ENCODE data around the gene GET3.
A peak's percentile ranks its signal among the peaks of the same experiment; 100 is the strongest.

Gene GET3

GRCh38 chr19:12791345-12792050 is 54.2 kb downstream of the GET3 start, which contains the start of gene JUNB:
Gene JUNB (plus strand): TSS chr19:12791486. CDS start chr19:12791772, 286 bp downstream.
- in situ Hi-C loops (cut with MboI; ENCODE audit: low pct_unique_long_range_greater_than_20kb, low sequenced_read_pairs, unreplicated experiment): no loop called here
- no peak for TF ChIP-seq CTCF (IDR thresholded peaks at IDR 0.05; ENCODE audit: extremely low read depth, insufficient read depth, missing control alignments)
- peak; percentile 95 for DNase-seq (ENCODE audit: low spot score)

- no peak for TF ChIP-seq CTCF (IDR thresholded peaks at IDR 0.05; ENCODE audit: extremely low read depth, insufficient read depth, missing control alignments)
- DNase-seq (ENCODE audit: low spot score): peak; percentile 69
- in situ Hi-C loops (cut with MboI; ENCODE audit: low pct_unique_long_range_greater_than_20kb, low sequenced_read_pairs, unreplicated experiment): no loop called here
Observed at GRCh38 chr19:12792051-12792852, 55.0 kb downstream of the GET3 start.

- DNase-seq (ENCODE audit: low spot score): no peak
- TF ChIP-seq CTCF (IDR thresholded peaks at IDR 0.05; ENCODE audit: extremely low read depth, insufficient read depth, missing control alignments): no peak
- in situ Hi-C loops (cut with MboI; ENCODE audit: low pct_unique_long_range_greater_than_20kb, low sequenced_read_pairs, unreplicated experiment): no loop called here
Observed at GRCh38 chr19:12792853-12793289, 55.6 kb downstream of the GET3 start.

GRCh38 chr19:12793290-12794195 is 56.2 kb downstream of the GET3 start:
- no peak for TF ChIP-seq CTCF (IDR thresholded peaks at IDR 0.05; ENCODE audit: extremely low read depth, insufficient read depth, missing control alignments)
- in situ Hi-C loops (cut with MboI; ENCODE audit: low pct_unique_long_range_greater_than_20kb, low sequenced_read_pairs, unreplicated experiment): no loop called here
- peak; percentile 98 for DNase-seq (ENCODE audit: low spot score)

GRCh38 chr19:12794196-12794941 is 57.1 kb downstream of the GET3 start:
- TF ChIP-seq CTCF (IDR thresholded peaks at IDR 0.05; ENCODE audit: extremely low read depth, insufficient read depth, missing control alignments): no peak
- no peak for DNase-seq (ENCODE audit: low spot score)
- in situ Hi-C loops (cut with MboI; ENCODE audit: low pct_unique_long_range_greater_than_20kb, low sequenced_read_pairs, unreplicated experiment): no loop called here
